Esophagus squamous epithelium (tissue), 5 donors: ENCODE data around the gene RASGEF1C. TPM values are rescaled to one million over a fixed set of nuclear protein-coding genes. Genes with fewer than 3 reads are reported as not detected.

Experiments
- DNase-seq: peaks from one replicate; lab custom pipeline; 2025; lab: John Stamatoyannopoulos, UW
- H3K27ac ChIP-seq, 4 donors: fragments of 200-600 bp; sonication (generic); one replicate each; pipeline ENCODE4 v1.5.1; 2016 to 2019; ENCODE audit warnings: mild to moderate bottlenecking in 1 of 4
- H3K27me3 ChIP-seq, 4 donors: fragments of 200-600 bp; sonication (generic); 1 replicate in 3 of 4; 2 replicates in 1 of 4; pipeline versions ENCODE4 v1.5.1 to v1.6.0; 2017 to 2021; ENCODE audit warnings: antibody characterized with exemption in 1 of 4
- H3K36me3 ChIP-seq, 3 donors: fragments of 200-600 bp; sonication (generic); one replicate each; pipeline ENCODE4 v1.5.1; 2016 to 2019
- H3K4me1 ChIP-seq, 3 donors: fragments of 200-600 bp; sonication (generic); one replicate each; pipeline ENCODE4 v1.5.1; 2017 to 2019
- H3K4me3 ChIP-seq, 4 donors: fragments of 200-600 bp; sonication (generic); 1 replicate in 3 of 4; 2 replicates in 1 of 4; pipeline ENCODE4 v1.5.1; 2016 to 2019; ENCODE audit warnings: mild to moderate bottlenecking in 2 of 4, moderate library complexity in 1 of 4
- H3K9me3 ChIP-seq, 3 donors: fragments of 200-600 bp; sonication (generic); one replicate each; pipeline ENCODE4 v1.5.1; 2016 to 2019
- POLR2A ChIP-seq, 4 donors: fragments of 450-650 bp; IDR thresholded peaks; one replicate each; pipeline ENCODE4 v1.6.1; 2017; ENCODE audit warnings: antibody characterized with exemption in 4 of 4, mild to moderate bottlenecking in 4 of 4, moderate library complexity in 3 of 4
- WGBS, 2 donors: methylation state at CpG; one replicate each; pipeline ENCODE4 v1.1.5; 2018; 5-methylcytosine and 5-hydroxymethylcytosine counted together
- intact Hi-C: fragments of 100-400 bp; cut with DNase I; formaldehyde crosslinking; loops from one replicate; pipeline ENCODE4 v1.15.0; 2022
- total RNA-seq, 4 donors: library from RNA; depleted of rRNA; stranded (reverse); fragments of >200 nt; gene quantifications; one replicate each; pipeline ENCODE4 v1.1.0, GENCODE V29; 2016
- TF ChIP-seq, protein P1 (sequence below), 6 experiments: fragments of 450-650 bp in 4 of 6; fragments of 200-600 bp in 2 of 6; sonication (generic) in 2 of 6; IDR thresholded peaks; one replicate each; pipeline ENCODE4 v1.5.1; 2016 to 2019; ENCODE audit warnings: antibody characterized with exemption in 6 of 6, mild to moderate bottlenecking in 4 of 6, moderate library complexity in 4 of 6
- donor health status: DM: yes; HTN: yes; CAD: no.

The RASGEF1C gene
- total RNA-seq, 4 donors from 2014 or later, result 0.19 to 0.26 TPM; not detected in 2

DNA sequence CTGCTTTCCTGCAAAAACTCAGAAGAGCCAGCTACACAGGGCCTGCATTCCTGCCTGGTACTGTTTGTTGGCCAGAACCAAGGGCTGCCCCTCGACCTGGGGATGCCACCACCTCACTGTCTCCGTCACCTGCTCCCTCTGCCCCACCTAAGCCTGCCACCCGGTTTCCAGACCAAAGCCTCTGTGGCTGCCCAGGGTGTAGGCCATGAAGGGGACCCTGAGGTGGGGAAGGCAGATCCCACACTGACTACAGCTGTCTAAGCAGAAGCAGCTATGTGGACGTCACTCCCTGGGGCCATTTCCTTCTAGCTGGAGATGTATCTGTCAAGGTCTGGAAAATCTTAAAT is 35.8 kb downstream of the RASGEF1C start:
- Histone ChIP-seq H3K27me3 (peaks cover 0 to 37% (median 0%) of the 10 kb centered on the region in 4 donors), H3K4me1 (peaks cover 0 to 8% (median 0%) of the 10 kb centered on the region in 3 donors), H3K36me3 (no peaks in the 10 kb centered on the region), H3K27ac (no peak overlapping the region), H3K4me3 (no peak overlapping the region), H3K9me3 (no peaks in the 10 kb centered on the region)
- WGBS, 2 donors, result 78 to 83% methylated on average over 1 of the region's 4 CpGs
- no peak for DNase-seq
- intact Hi-C loops, result no loop called here
- TF ChIP-seq, protein P1, sequence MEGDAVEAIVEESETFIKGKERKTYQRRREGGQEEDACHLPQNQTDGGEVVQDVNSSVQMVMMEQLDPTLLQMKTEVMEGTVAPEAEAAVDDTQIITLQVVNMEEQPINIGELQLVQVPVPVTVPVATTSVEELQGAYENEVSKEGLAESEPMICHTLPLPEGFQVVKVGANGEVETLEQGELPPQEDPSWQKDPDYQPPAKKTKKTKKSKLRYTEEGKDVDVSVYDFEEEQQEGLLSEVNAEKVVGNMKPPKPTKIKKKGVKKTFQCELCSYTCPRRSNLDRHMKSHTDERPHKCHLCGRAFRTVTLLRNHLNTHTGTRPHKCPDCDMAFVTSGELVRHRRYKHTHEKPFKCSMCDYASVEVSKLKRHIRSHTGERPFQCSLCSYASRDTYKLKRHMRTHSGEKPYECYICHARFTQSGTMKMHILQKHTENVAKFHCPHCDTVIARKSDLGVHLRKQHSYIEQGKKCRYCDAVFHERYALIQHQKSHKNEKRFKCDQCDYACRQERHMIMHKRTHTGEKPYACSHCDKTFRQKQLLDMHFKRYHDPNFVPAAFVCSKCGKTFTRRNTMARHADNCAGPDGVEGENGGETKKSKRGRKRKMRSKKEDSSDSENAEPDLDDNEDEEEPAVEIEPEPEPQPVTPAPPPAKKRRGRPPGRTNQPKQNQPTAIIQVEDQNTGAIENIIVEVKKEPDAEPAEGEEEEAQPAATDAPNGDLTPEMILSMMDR (IDR thresholded peaks at IDR 0.05), result no peak
- TF ChIP-seq POLR2A (IDR thresholded peaks at IDR 0.05), result no peak

DNA sequence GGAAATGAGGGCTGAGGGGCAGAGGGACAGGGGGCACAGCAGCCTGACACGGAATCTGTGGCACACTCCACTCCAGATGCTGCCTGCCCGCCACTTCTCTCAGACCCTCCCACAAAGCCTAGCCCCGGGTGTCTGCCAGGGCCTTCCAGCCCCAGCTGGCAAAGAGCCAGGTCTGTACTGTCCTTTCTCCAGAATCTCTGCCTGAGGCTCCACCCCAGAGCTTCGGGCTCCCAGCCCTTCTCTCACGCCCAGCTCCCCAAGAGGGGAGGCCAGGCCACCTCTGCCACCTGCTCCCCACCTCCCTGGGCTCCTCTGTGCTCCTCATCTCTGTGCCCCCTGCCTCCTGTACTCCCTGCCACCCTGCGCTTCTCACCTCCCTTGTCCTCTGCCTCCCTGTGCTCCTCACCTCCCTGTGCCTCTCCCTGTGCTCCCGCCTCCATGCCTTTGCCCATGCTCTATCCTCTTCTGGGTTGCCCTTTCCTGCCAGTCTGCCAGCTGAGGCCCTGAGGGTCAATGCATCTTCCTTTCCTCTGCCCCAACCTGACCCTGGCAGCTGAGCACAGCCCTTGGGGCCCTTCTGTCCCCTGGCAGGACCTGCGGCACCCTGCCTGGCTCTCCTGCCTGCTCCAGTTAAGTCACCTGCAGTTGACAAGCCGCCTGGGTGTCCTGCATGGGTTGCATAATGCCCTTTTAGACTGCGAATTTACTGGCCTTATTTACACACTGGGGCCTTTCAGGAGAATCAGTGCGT is 36.4 kb downstream of the RASGEF1C start:
- Histone ChIP-seq H3K27me3 (peaks cover 0 to 37% (median 0%) of the 10 kb centered on the region in 4 donors), H3K4me1 (peaks cover 0 to 8% (median 0%) of the 10 kb centered on the region in 3 donors), H3K36me3 (no peaks in the 10 kb centered on the region), H3K9me3 (no peaks in the 10 kb centered on the region), H3K4me3 (no peak overlapping the region), H3K27ac (peak overlapping the region in 1 of 4 donors; percentile 5)
- intact Hi-C loops, result no loop called here
- no peak for DNase-seq
- no peak for TF ChIP-seq POLR2A (IDR thresholded peaks at IDR 0.05)
- TF ChIP-seq, protein P1 (IDR thresholded peaks at IDR 0.05), result no peak
- 52 to 69% methylated on average over 5 to 7 of the region's 11 CpGs for WGBS, 2 donors

DNA sequence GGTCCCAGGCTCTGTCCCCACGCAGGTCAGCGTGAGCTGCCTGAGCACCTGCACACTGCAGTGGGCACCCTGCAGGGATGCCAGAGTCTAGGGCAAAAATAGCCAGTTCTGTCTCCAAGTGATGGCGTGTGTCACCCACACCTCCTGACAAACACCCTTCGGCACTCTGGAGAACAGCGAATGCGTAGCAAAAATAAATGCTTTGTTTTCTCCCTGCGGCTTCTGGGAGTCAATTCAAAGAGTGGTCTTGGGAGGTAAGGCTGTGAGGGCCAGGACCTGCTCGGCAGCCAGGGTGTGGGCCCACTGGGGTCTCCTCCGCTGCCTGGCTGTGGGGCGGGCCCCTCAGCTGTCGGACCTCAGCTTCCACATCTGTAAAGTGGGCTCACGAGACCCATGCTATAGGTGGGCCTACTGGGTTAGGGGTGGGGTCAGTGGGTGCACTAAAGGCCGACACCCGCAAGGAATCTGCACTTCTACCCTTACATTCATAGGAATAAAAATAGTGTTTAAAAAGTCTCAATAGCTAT is 37.4 kb downstream of the RASGEF1C start:
- 87 to 93% methylated on average over 4 to 9 of the region's 14 CpGs for WGBS, 2 donors

DNA sequence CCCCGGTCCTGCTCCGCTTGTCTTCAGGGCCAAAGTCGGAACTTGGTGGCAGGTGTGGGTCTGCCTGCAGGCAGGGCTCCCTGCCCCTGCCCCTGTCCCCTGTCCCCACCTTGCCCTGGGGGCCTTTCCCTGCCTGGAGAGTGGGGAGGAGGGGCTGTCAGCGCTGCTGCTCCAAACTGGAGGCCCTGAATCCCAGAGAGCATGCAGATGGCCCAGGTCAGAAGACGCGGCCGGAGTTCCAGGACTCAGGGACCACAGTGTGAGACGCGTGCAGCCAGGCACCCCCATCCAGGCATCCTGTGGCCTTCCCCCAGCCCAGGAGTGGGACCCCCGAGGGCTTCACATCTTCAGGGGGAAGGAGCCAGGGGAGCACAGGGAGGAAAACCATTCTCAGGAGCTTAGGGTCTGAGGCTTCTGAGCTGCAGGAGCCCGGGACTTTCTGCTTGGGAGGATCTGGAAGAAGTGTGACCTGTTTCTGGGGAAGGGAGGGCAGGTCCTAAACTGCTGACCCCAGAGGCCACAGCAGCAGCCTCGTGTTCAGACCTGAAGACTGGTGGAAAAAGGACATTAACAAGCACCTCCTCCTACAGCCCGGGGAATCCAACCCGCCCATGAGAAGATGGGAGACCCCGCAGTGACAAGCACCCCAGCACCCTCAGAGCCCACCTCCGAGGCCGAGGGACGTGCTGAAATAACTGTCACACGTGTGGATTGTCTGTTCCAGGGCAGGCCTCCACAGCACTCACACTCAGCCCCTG is 38.0 kb downstream of the RASGEF1C start:
- Histone ChIP-seq H3K27me3 (peaks cover 0 to 37% (median 0%) of the 10 kb centered on the region in 4 donors), H3K4me1 (peaks cover 0 to 8% (median 0%) of the 10 kb centered on the region in 3 donors), H3K27ac (peak overlapping the region in 1 of 4 donors; percentile 19), H3K9me3 (no peaks in the 10 kb centered on the region), H3K4me3 (no peak overlapping the region), H3K36me3 (no peaks in the 10 kb centered on the region)
- no peak for TF ChIP-seq POLR2A (IDR thresholded peaks at IDR 0.05)
- TF ChIP-seq, protein P1 (IDR thresholded peaks at IDR 0.05), result no peak
- intact Hi-C loops, result no loop called here
- no peak for DNase-seq
- WGBS, 2 donors, result 27 to 84% methylated on average over 3 to 7 of the region's 19 CpGs

More for the DNA sequence above, 37.4 kb downstream of the RASGEF1C start:
- Histone ChIP-seq H3K4me1 (peaks cover 0 to 8% (median 0%) of the 10 kb centered on the region in 3 donors), H3K36me3 (no peaks in the 10 kb centered on the region), H3K9me3 (no peaks in the 10 kb centered on the region), H3K27ac (no peak overlapping the region), H3K4me3 (no peak overlapping the region), H3K27me3 (peaks cover 0 to 37% (median 0%) of the 10 kb centered on the region in 4 donors)
- no peak for DNase-seq
- intact Hi-C loops, result no loop called here
- TF ChIP-seq POLR2A (IDR thresholded peaks at IDR 0.05), result no peak
- TF ChIP-seq, protein P1 (IDR thresholded peaks at IDR 0.05), result no peak
